Astrocyte (in vitro differentiated cells and primary cell): Measurements from ENCODE around the gene NARS2. TPM values are rescaled to one million over a fixed set of nuclear protein-coding genes. Genes with fewer than 3 reads are reported as not detected.

Source experiments
- DNase-seq: peaks from one replicate; pipeline ENCODE4 v3.0.0-alpha.2; 2010; ENCODE audit warnings: low read depth
- FAIRE-seq: peaks from 2 replicates; lab custom pipeline; 2011; peaks lifted over from hg19 to GRCh38; lab: Jason Lieb, UNC
- H2AFZ ChIP-seq: 2 replicates; pipeline ENCODE4 v1.6.0; 2012; ENCODE audit warnings: low read depth, low read length, inconsistent platforms
- H3K27ac ChIP-seq: 2 replicates; pipeline ENCODE4 v1.5.1; 2011; ENCODE audit warnings: low read depth, low read length, inconsistent platforms
- H3K27me3 ChIP-seq: 2 replicates; pipeline ENCODE4 v1.6.0; 2011; ENCODE audit warnings: low read length, inconsistent platforms; ENCODE audit not compliant: insufficient read depth
- H3K36me3 ChIP-seq: 2 replicates; pipeline ENCODE4 v1.5.1; 2011; ENCODE audit warnings: low read length, inconsistent platforms; ENCODE audit not compliant: insufficient read depth
- H3K4me1 ChIP-seq: 2 replicates; pipeline ENCODE4 v1.5.1; 2011; ENCODE audit warnings: low read length, inconsistent platforms; ENCODE audit not compliant: insufficient read depth
- H3K4me2 ChIP-seq: 2 replicates; pipeline ENCODE4 v1.6.0; 2012; ENCODE audit warnings: low read length, inconsistent platforms
- H3K4me3 ChIP-seq: 2 replicates; pipeline ENCODE4 v1.5.1; 2011; ENCODE audit warnings: low read depth, mild to moderate bottlenecking, low read length, inconsistent platforms; ENCODE audit not compliant: insufficient read depth
- H3K79me2 ChIP-seq: 2 replicates; pipeline ENCODE4 v1.6.0; 2012; ENCODE audit warnings: mild to moderate bottlenecking, low read length, inconsistent platforms; ENCODE audit not compliant: insufficient read depth
- H3K9ac ChIP-seq: 2 replicates; pipeline ENCODE4 v1.6.0; 2012; ENCODE audit warnings: mild to moderate bottlenecking, low read length, inconsistent platforms
- H3K9me3 ChIP-seq: 2 replicates; pipeline ENCODE4 v1.5.1; 2012; ENCODE audit warnings: low read depth, mild to moderate bottlenecking, low read length, inconsistent platforms; ENCODE audit not compliant: insufficient read depth
- H4K20me1 ChIP-seq: 2 replicates; pipeline ENCODE4 v1.6.0; 2012; ENCODE audit warnings: low read length, inconsistent platforms; ENCODE audit not compliant: insufficient read depth
- H3K27ac Mint-ChIP-seq: one replicate; pipeline ENCODE4 v1.8.0; 2021; ENCODE audit warnings: mild to moderate bottlenecking, mixed read lengths; ENCODE audit not compliant: unreplicated experiment
- H3K27me3 Mint-ChIP-seq: one replicate; pipeline ENCODE4 v1.8.0; 2021; ENCODE audit warnings: low read depth, mixed read lengths; ENCODE audit not compliant: unreplicated experiment
- H3K36me3 Mint-ChIP-seq: one replicate; pipeline ENCODE4 v1.8.0; 2021; ENCODE audit warnings: low read depth, mixed read lengths; ENCODE audit not compliant: unreplicated experiment
- H3K4me1 Mint-ChIP-seq: one replicate; pipeline ENCODE4 v1.8.0; 2021; ENCODE audit warnings: low read depth, mixed read lengths; ENCODE audit not compliant: unreplicated experiment
- H3K4me3 Mint-ChIP-seq: one replicate; pipeline ENCODE4 v1.8.0; 2021; ENCODE audit warnings: mild to moderate bottlenecking, moderate library complexity, mixed read lengths; ENCODE audit not compliant: unreplicated experiment
- H3K9me3 Mint-ChIP-seq: one replicate; pipeline ENCODE4 v1.8.0; 2021; ENCODE audit warnings: mild to moderate bottlenecking, mixed read lengths; ENCODE audit not compliant: unreplicated experiment
- EZH2 ChIP-seq: IDR thresholded peaks from 2 replicates; pipeline ENCODE4 v1.6.1; 2012; ENCODE audit warnings: mild to moderate bottlenecking, low read length, inconsistent platforms; ENCODE audit not compliant: insufficient read depth
- total RNA-seq: library from RNA; stranded (reverse); gene quantifications from 2 replicates; pipeline ENCODE4 v1.2.1, GENCODE V29; 2021
- TF ChIP-seq, protein P1 (sequence below): IDR thresholded peaks from 2 replicates; pipeline ENCODE4 v1.5.1; 2011; ENCODE audit warnings: low read depth, mild to moderate bottlenecking, inconsistent platforms, low read length, moderate library complexity; ENCODE audit not compliant: insufficient read depth

Gene NARS2
- total RNA-seq, 1 donor from 2014 or later: 10.1 TPM

DNA sequence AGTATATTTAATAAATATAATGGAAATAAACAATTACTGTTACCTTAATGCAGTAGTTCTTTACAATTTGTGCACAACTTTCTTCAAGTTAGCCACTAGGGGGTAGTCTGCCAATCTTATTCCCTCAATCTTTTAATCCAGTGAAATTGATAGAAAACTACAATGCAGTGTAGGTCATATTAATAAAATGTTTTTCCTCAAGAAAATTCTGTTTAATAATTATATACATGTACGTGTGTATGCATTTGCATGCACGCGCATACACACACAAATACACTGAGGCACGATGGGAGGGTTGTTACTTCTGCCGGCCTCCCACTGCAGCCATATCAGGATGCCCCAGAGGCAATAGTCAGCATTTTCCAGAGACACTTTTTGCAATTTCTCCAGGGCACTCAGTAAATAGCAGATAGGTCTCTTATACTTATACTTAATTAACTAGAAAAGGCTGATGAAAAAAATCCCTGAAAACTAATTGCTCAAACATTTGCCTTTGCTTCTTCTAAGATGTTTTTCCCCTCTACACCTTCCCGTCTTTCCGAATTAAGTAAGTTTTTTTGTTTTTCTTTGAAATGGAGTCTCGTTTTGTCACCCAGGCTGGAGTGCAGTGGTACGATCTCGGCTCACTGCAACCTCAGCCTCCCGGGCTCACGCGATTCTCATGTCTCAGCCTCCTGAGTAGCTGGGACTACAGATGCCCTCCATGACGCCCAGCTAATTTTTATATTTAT lies 160.2 kb downstream of the NARS2 start:
- peaks cover 9% of the 10 kb centered on the region for H3K4me1 Mint-ChIP-seq
- H3K27me3 Mint-ChIP-seq: no peaks in the 10 kb centered on the region
- H3K9me3 Mint-ChIP-seq: peaks cover 3% of the 10 kb centered on the region
- H3K27ac Mint-ChIP-seq: no peak overlapping the region
- peaks cover 6% of the 10 kb centered on the region for H3K36me3 Mint-ChIP-seq
- Histone ChIP-seq H3K4me1 (peaks cover 20% of the 10 kb centered on the region), H3K27ac (no peak overlapping the region), H3K9me3 (no peaks in the 10 kb centered on the region), H3K9ac (no peak overlapping the region), H3K4me2 (no peak overlapping the region), H3K36me3 (no peaks in the 10 kb centered on the region), H3K79me2 (peaks cover 5% of the 10 kb centered on the region), H3K27me3 (no peaks in the 10 kb centered on the region), H2AFZ (no peak overlapping the region), H3K4me3 (no peak overlapping the region), H4K20me1 (peaks cover 2% of the 10 kb centered on the region)
- DNase-seq (no peak), FAIRE-seq (no peak)
- TF ChIP-seq, protein P1, sequence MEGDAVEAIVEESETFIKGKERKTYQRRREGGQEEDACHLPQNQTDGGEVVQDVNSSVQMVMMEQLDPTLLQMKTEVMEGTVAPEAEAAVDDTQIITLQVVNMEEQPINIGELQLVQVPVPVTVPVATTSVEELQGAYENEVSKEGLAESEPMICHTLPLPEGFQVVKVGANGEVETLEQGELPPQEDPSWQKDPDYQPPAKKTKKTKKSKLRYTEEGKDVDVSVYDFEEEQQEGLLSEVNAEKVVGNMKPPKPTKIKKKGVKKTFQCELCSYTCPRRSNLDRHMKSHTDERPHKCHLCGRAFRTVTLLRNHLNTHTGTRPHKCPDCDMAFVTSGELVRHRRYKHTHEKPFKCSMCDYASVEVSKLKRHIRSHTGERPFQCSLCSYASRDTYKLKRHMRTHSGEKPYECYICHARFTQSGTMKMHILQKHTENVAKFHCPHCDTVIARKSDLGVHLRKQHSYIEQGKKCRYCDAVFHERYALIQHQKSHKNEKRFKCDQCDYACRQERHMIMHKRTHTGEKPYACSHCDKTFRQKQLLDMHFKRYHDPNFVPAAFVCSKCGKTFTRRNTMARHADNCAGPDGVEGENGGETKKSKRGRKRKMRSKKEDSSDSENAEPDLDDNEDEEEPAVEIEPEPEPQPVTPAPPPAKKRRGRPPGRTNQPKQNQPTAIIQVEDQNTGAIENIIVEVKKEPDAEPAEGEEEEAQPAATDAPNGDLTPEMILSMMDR: peak; percentile 64
- TF ChIP-seq EZH2: no peak
- no peak overlapping the region for H3K4me3 Mint-ChIP-seq

DNA sequence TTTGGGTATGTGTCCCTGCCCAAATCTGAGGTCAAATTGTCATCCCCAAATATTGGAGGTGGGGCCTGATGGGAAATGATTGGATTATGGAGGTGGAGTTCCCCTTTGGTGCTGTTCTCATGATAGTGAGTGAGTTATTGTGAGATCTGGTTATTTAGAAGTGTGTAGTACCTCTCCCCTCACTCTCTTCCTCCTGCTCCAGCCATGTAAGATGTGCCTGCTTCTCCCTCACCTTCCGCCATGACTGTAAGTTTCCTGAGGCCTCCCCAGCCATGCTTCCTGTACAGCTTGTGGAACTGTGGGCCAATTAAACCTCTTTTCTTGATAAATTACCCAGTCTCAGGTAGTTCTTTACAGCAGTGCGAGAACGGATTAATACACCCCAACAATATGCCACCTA lies 166.0 kb downstream of the NARS2 start:
- no peaks in the 10 kb centered on the region for H3K27me3 Mint-ChIP-seq
- no peaks in the 10 kb centered on the region for H4K20me1 ChIP-seq
- H3K27me3 ChIP-seq: no peaks in the 10 kb centered on the region
- H3K27ac ChIP-seq: no peak overlapping the region
- no peaks in the 10 kb centered on the region for H3K4me1 ChIP-seq
- H3K9ac ChIP-seq: no peak overlapping the region
- H3K79me2 ChIP-seq: peaks cover 11% of the 10 kb centered on the region
- H3K4me3 Mint-ChIP-seq: no peak overlapping the region
- no peak overlapping the region for H3K4me2 ChIP-seq
- no peak overlapping the region for H3K27ac Mint-ChIP-seq
- H3K36me3 ChIP-seq: no peaks in the 10 kb centered on the region
- H3K9me3 ChIP-seq: no peaks in the 10 kb centered on the region
- H3K4me3 ChIP-seq: no peak overlapping the region
- peaks cover 5% of the 10 kb centered on the region for H3K4me1 Mint-ChIP-seq
- FAIRE-seq (no peak), DNase-seq (no peak)
- peaks cover 13% of the 10 kb centered on the region for H3K9me3 Mint-ChIP-seq
- peaks cover 16% of the 10 kb centered on the region for H3K36me3 Mint-ChIP-seq
- H2AFZ ChIP-seq: no peak overlapping the region
- no peak for TF ChIP-seq EZH2
- TF ChIP-seq, protein P1: no peak

DNA sequence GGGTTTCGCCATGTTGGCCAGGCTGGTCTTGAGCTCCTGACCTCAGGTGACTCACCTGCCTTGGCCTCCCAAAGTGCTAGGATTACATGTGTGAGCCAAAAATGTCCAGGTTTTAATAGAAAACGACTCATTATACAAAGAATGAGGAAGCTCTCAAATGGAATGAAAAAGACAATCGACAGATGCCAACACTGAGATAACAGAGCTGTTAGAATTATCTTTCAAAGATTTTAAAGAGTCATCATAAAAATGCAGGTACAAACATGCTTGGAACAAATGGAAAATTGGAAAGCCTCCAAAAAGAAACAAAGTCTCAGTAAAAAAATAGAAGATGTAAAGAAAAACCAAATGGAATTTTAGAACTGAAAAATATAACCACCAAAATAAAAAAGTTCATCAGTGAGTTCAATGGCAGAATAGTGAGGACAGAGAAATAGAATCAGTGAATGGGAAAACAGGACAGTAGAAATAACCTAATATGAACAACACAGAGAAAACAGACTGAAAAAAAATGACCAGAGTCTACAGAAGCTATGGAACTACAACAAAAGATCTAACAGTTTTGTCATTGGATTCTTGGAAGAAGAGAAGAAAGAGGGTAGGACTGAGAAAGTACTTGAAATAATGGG lies 168.0 kb downstream of the NARS2 start:
- H3K4me1 ChIP-seq: no peaks in the 10 kb centered on the region
- H3K9me3 ChIP-seq: no peaks in the 10 kb centered on the region
- H3K27me3 ChIP-seq: no peaks in the 10 kb centered on the region
- TF ChIP-seq, protein P1: no peak
- TF ChIP-seq EZH2: no peak
- Mint-ChIP-seq H3K4me1 (peaks cover 7% of the 10 kb centered on the region), H3K36me3 (peaks cover 16% of the 10 kb centered on the region), H3K27ac (peak overlapping the region; percentile 4), H3K27me3 (no peaks in the 10 kb centered on the region), H3K9me3 (peaks cover 13% of the 10 kb centered on the region), H3K4me3 (no peak overlapping the region)
- H3K9ac ChIP-seq: no peak overlapping the region
- H4K20me1 ChIP-seq: no peaks in the 10 kb centered on the region
- peaks cover 6% of the 10 kb centered on the region for H3K79me2 ChIP-seq
- FAIRE-seq (peak; percentile 26), DNase-seq (no peak)
- H3K4me3 ChIP-seq: no peak overlapping the region
- H3K27ac ChIP-seq: no peak overlapping the region
- H3K36me3 ChIP-seq: no peaks in the 10 kb centered on the region
- no peak overlapping the region for H3K4me2 ChIP-seq
- no peak overlapping the region for H2AFZ ChIP-seq
